ENCODE data around the gene NTNG2.

Gene NTNG2

GRCh38 chr9:132238026-132238972 lies 76.4 kb downstream of the NTNG2 start:
- no peak for DNase-seq

GRCh38 chr9:132238992-132239391 lies 77.1 kb downstream of the NTNG2 start:
- no peak for DNase-seq

- DNase-seq, result no peak
Measured at GRCh38 chr9:132239518-132239917, 77.7 kb downstream of the NTNG2 start.

GRCh38 chr9:132239999-132240840 lies 78.4 kb downstream of the NTNG2 start:
- no peak for DNase-seq

GRCh38 chr9:132240841-132241482 lies 79.1 kb downstream of the NTNG2 start:
- peak; percentile 86 for DNase-seq

- no peak for DNase-seq
Measured at GRCh38 chr9:132241483-132241839, 79.6 kb downstream of the NTNG2 start.

- DNase-seq, result no peak
Measured at GRCh38 chr9:132241840-132242620, 80.2 kb downstream of the NTNG2 start.

GRCh38 chr9:132242621-132243155 lies 80.8 kb downstream of the NTNG2 start:
- no peak for DNase-seq

GRCh38 chr9:132243156-132244074 lies 81.6 kb downstream of the NTNG2 start:
- DNase-seq, result no peak

- no peak for DNase-seq
Measured at GRCh38 chr9:132244582-132245455, 83.0 kb downstream of the NTNG2 start.

- DNase-seq, result no peak
Measured at GRCh38 chr9:132245465-132245864, 83.6 kb downstream of the NTNG2 start.

GRCh38 chr9:132247942-132248341 lies 86.1 kb downstream of the NTNG2 start:
- DNase-seq, result no peak

GRCh38 chr9:132249123-132249522 lies 87.3 kb downstream of the NTNG2 start:
- no peak for DNase-seq

GRCh38 chr9:132249690-132250089 lies 87.8 kb downstream of the NTNG2 start:
- no peak for DNase-seq

- DNase-seq, result no peak
Measured at GRCh38 chr9:132250324-132251262, 88.7 kb downstream of the NTNG2 start.

GRCh38 chr9:132260846-132261245 lies 99.0 kb downstream of the NTNG2 start:
- no peak for DNase-seq

GRCh38 chr9:132266017-132266416 lies 104.2 kb downstream of the NTNG2 start:
- DNase-seq, result no peak

- DNase-seq, result no peak
Measured at GRCh38 chr9:132267660-132268059, 105.8 kb downstream of the NTNG2 start.

All from fibroblast of skin of right quadriceps (primary cell).